ENCODE data around the gene MSLN. TPM values are rescaled to one million over a fixed set of nuclear protein-coding genes. Genes with fewer than 3 reads are reported as not detected.

MSLN gene
- total and polyA plus RNA-seq, 4 experiments from 2014 or later: not detected

Small RNA genes lying within 50 kb of the gene (microRNA-seq; reads per million reads assigned to microRNA genes)
- not detected for gene MIR662 (ENCODE audit: borderline microRNAs expressed, borderline number of aligned reads, borderline replicate concordance)

Other genes with a start within 250 kb of the MSLN start
- gene CAPN15, start 233.0 kb upstream of the MSLN start, total RNA-seq: 10 to 100 TPM; 74.0 to 77.4 TPM
- 10 to 100 TPM in 1 of 2 donors, 1 to 10 TPM in 1; 5.3 to 14.1 TPM for gene CAPN15, start 233.0 kb upstream of the MSLN start, polyA plus RNA-seq
- not detected for gene PRR35, start 200.3 kb upstream of the MSLN start, total RNA-seq
- not detected for gene PRR35, start 200.3 kb upstream of the MSLN start, polyA plus RNA-seq
- 1 to 10 TPM; 2.4 to 3.2 TPM for gene NHLRC4, start 193.7 kb upstream of the MSLN start, total RNA-seq
- gene NHLRC4, start 193.7 kb upstream of the MSLN start, polyA plus RNA-seq: 1 to 10 TPM; 2.1 to 2.7 TPM
- gene PIGQ, start 190.8 kb upstream of the MSLN start, total RNA-seq: 10 to 100 TPM; 61.4 to 63.3 TPM
- gene PIGQ, start 190.8 kb upstream of the MSLN start, polyA plus RNA-seq: 10 to 100 TPM in 1 of 2 donors, 1 to 10 TPM in 1; 7.2 to 12.5 TPM
- 10 to 100 TPM; 22.0 to 25.6 TPM for gene RAB40C, start 170.7 kb upstream of the MSLN start, total RNA-seq
- gene RAB40C, start 170.7 kb upstream of the MSLN start, polyA plus RNA-seq: 10 to 100 TPM in 1 of 2 donors, 1 to 10 TPM in 1; 6.8 to 17.7 TPM
- under 1 TPM; 0.67 to 0.86 TPM for gene WFIKKN1, start 129.7 kb upstream of the MSLN start, total RNA-seq
- under 1 TPM in 1 of 2 donors, not detected in 1; 0.09 TPM for gene WFIKKN1, start 129.7 kb upstream of the MSLN start, polyA plus RNA-seq
- gene METTL26, start 124.4 kb upstream of the MSLN start, total RNA-seq: 10 to 100 TPM; 68.4 to 74.1 TPM
- 100 to 1,000 TPM in 1 of 2 donors, 10 to 100 TPM in 1; 90.1 to 106 TPM for gene METTL26, start 124.4 kb upstream of the MSLN start, polyA plus RNA-seq
- gene MCRIP2, start 118.9 kb upstream of the MSLN start, total RNA-seq: 10 to 100 TPM; 28.3 to 30.5 TPM
- 10 to 100 TPM; 34.6 to 45.5 TPM for gene MCRIP2, start 118.9 kb upstream of the MSLN start, polyA plus RNA-seq
- 10 to 100 TPM; 18.0 to 19.7 TPM for gene WDR90, start 111.4 kb upstream of the MSLN start, total RNA-seq
- 1 to 10 TPM in 1 of 2 donors, under 1 TPM in 1; 0.96 to 1.7 TPM for gene WDR90, start 111.4 kb upstream of the MSLN start, polyA plus RNA-seq
- 100 to 1,000 TPM; 254 to 263 TPM for gene RHOT2, start 92.6 kb upstream of the MSLN start, total RNA-seq
- 10 to 100 TPM; 46.6 to 54.3 TPM for gene RHOT2, start 92.6 kb upstream of the MSLN start, polyA plus RNA-seq
- 1 to 10 TPM; 2.2 to 2.4 TPM for gene RHBDL1, start 85.1 kb upstream of the MSLN start, total RNA-seq
- gene RHBDL1, start 85.1 kb upstream of the MSLN start, polyA plus RNA-seq: 1 to 10 TPM; 2.1 to 2.8 TPM
- 100 to 1,000 TPM in 1 of 2 experiments, 10 to 100 TPM in 1; 97.2 to 110 TPM for gene STUB1, start 80.3 kb upstream of the MSLN start, total RNA-seq
- gene STUB1, start 80.3 kb upstream of the MSLN start, polyA plus RNA-seq: 100 to 1,000 TPM; 147 to 181 TPM
- gene JMJD8, start 76.4 kb upstream of the MSLN start, total RNA-seq: 10 to 100 TPM; 45.0 to 49.0 TPM
- gene JMJD8, start 76.4 kb upstream of the MSLN start, polyA plus RNA-seq: 10 to 100 TPM; 43.9 to 60.3 TPM
- gene WDR24, start 70.3 kb upstream of the MSLN start, total RNA-seq: 10 to 100 TPM; 15.5 to 16.1 TPM
- 10 to 100 TPM; 10.2 to 12.2 TPM for gene WDR24, start 70.3 kb upstream of the MSLN start, polyA plus RNA-seq
- gene FBXL16, start 54.9 kb upstream of the MSLN start, total RNA-seq: 10 to 100 TPM; 58.4 to 59.5 TPM
- 10 to 100 TPM in 1 of 2 donors, 1 to 10 TPM in 1; 9.3 to 38.6 TPM for gene FBXL16, start 54.9 kb upstream of the MSLN start, polyA plus RNA-seq
- gene METRN, start 45.6 kb upstream of the MSLN start, total RNA-seq: 1 to 10 TPM; 6.9 to 7.7 TPM
- 10 to 100 TPM in 1 of 2 donors, 1 to 10 TPM in 1; 8.3 to 18.8 TPM for gene METRN, start 45.6 kb upstream of the MSLN start, polyA plus RNA-seq
- gene ANTKMT, start 39.6 kb upstream of the MSLN start, total RNA-seq: 10 to 100 TPM; 21.5 to 23.5 TPM
- gene ANTKMT, start 39.6 kb upstream of the MSLN start, polyA plus RNA-seq: 10 to 100 TPM; 14.5 to 36.4 TPM
- gene CCDC78, start 34.3 kb upstream of the MSLN start, total RNA-seq: 1 to 10 TPM; 4.5 to 5.1 TPM
- gene CCDC78, start 34.3 kb upstream of the MSLN start, polyA plus RNA-seq: not detected
- gene HAGHL, start 33.6 kb upstream of the MSLN start, total RNA-seq: 10 to 100 TPM; 17.2 to 24.4 TPM
- gene HAGHL, start 33.6 kb upstream of the MSLN start, polyA plus RNA-seq: 1 to 10 TPM; 2.2 to 4.0 TPM
- 10 to 100 TPM; 58.2 TPM for gene CIAO3, start 19.7 kb upstream of the MSLN start, total RNA-seq
- 10 to 100 TPM; 10.8 to 26.1 TPM for gene CIAO3, start 19.7 kb upstream of the MSLN start, polyA plus RNA-seq
- gene RPUSD1, start 27.6 kb downstream of the MSLN start, total RNA-seq: 10 to 100 TPM; 26.9 to 31.1 TPM
- 10 to 100 TPM; 19.9 to 29.7 TPM for gene RPUSD1, start 27.6 kb downstream of the MSLN start, polyA plus RNA-seq
- 10 to 100 TPM; 42.1 to 46.9 TPM for gene CHTF18, start 27.9 kb downstream of the MSLN start, total RNA-seq
- 1 to 10 TPM; 3.0 to 6.0 TPM for gene CHTF18, start 27.9 kb downstream of the MSLN start, polyA plus RNA-seq
- not detected for gene GNG13, start 40.0 kb downstream of the MSLN start, total RNA-seq
- not detected for gene GNG13, start 40.0 kb downstream of the MSLN start, polyA plus RNA-seq
- 10 to 100 TPM; 50.0 to 59.7 TPM for gene LMF1, start 210.2 kb downstream of the MSLN start, total RNA-seq
- gene LMF1, start 210.2 kb downstream of the MSLN start, polyA plus RNA-seq: 10 to 100 TPM in 1 of 2 donors, 1 to 10 TPM in 1; 8.5 to 15.2 TPM
- gene SOX8, start 221.0 kb downstream of the MSLN start, total RNA-seq: 1 to 10 TPM; 3.1 to 3.4 TPM
- 1 to 10 TPM in 1 of 2 donors, under 1 TPM in 1; 0.47 to 1.6 TPM for gene SOX8, start 221.0 kb downstream of the MSLN start, polyA plus RNA-seq

Data from CD4-positive, alpha-beta memory T cell (primary cell).